GM21825 (cell line): Measurements from ENCODE around the gene BMPR1B.

Experiments
- ATAC-seq: cut with Tn5 transposase; IDR thresholded peaks from one replicate; pipeline ENCODE4 v1.9.1; 2021; ENCODE audit warnings: mild to moderate bottlenecking, moderate library complexity; ENCODE audit not compliant: unreplicated experiment

The BMPR1B gene

DNA sequence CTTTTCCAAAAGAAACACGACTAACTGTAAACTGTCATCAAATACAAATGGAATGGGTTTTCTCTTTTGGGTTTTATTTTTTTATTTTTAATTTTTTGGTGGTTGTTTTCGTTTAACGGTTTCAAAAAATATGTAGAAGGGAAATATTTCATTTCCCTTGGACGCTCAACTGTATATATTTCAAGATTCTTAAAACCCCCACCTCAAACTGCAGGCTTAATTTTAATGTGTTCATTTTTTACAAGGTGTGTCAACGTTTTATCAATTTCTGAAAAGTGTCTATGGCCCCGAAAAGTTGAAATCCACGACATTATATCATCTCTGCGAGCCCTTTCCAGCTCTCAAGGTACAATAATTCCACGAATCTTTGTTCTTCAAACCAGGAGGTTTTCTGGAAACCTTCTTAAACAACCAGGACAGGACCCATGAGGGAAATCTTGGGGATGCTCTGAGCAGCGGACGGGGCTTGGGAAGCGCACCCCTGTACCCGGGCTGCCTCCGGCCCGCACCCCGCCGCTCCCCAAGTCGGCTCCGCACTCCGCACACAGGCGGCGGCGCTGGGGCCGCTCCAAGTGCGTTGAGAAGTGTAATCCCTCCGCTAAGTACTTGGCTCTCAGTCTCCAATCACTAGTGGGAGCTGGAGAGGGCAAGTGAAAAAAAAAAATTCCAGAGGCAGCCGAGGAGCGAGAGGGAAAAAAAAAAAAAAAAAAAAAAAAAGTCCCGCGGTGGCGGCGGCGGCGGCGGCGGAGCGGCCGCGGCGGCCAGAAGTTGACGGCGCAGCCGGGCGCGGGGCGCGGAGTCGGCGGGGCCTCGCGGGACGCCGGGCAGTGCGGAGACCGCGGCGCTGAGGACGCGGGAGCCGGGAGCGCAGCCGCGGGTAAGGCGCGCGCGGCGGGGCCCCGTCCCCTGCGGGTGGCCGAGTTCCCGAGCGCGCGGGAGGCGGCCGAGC is at the start of gene BMPR1B:
Gene BMPR1B, plus strand, starts transcription at position 764 of the 949 bp plus-strand sequence. CDS start 346,470 bp downstream, outside the sequence.
- ATAC-seq = no peak

DNA sequence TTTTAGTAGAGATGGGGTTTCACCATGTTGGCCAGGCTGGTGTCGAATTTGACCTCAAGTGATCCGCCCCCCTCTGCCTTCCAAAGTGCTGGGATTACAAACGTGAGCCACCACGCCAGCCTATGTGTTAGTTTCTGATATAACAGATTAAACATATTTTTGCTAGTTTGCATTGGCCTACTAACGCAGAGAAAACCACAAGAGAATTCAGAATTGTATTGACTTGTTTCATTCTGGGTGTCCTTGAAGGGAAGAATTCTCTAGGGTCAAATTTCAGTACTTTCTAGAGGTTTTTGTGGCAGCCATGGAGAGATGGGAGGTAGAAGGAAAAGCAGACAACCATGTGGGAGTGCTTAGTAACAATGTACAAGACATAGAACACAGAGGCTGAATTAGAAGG is 46.1 kb upstream of the BMPR1B start:
- no peak for ATAC-seq

DNA sequence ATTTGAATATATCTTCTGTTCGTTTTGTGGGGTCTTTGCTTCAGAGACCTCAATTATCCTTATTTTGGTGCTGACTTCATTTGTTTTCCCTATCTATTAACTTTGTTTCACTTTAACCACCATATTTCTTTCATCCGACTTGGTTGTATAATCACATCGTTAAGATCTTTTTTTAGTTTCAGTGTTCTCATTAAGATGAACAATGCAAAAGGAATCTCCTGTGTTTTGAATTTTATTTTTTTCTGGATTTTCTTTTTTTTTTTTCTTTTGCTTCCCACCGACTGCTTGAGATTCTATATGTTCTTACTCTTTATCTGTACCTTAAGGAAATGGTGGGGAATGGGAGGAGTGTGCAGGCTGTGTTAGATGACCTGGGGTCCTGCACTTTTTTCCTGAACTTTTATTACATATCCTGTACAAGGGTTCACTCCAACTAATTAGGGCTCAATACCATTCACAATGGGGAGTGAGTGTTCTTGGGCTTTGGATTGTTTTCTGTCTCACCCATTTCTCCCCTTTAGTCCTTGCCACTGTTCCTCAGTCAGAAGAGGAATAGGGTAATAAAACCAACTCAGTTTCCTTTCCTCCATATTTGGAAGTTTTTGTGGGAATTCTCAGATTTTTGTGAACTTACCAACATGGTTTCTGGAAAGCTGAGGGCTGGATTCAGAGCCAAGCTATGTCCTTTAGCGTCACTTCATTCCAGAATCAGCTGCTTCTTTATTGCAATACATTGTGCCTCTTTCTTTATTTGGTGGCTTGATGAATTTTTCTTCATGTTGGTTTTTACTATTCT is 43.2 kb upstream of the BMPR1B start:
- no peak for ATAC-seq

DNA sequence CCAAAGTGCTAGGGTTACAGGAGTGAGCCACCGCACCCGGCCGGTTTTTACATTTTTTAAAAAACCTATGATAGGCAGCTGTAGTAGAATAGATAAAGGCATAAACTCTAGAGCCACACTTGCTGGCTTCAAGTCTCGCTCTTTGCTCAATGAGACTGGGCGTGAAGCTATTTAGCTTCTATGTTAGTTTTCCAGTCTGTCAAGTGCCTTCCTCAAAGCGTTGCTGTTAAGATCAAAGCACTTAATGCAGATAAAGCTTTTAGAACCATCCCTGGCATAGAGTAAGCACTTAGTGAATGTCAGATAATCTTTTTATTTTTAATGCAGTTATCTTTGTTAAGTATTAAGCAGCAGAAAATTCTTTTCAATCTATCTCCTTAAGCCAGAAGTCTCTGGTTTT is 42.0 kb upstream of the BMPR1B start:
- no peak for ATAC-seq

DNA sequence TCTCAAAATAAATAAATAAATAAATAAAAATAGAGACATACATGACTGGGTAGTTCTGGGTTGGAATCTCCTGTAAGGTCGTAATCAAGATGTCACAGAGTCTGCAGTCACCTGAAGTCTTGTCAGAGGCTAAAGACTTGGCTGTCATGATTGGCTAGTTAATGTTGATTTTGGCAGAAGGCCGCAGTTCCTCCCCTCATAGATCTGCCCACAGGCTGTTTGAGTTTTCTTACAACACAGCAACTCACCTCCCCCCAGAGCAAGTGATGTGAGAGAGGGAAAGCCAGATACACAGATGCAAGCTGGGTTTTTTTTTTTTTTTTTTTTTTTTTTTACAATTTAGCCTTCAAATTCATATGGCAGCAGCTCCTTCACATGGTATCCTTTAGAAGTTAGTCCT is 36.4 kb upstream of the BMPR1B start:
- no peak for ATAC-seq

DNA sequence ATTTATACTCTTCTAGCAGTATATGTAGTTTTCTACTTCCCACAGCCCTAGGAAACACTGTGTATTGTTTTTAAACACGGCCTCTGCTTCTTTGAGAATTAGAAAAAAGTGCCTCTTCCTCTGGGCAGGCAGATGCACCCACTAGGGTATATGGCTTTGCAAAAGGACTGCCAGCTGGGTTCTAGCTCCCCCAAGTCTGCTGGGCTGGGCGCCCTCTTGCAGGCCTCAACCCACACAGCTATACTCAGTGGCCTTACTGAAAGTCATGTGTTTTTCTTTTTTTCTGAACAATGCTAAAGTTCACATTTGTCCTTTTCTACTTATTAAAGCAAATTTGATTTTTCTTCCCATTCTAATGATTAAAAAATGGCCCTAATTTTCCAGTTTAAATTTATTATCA is 35.5 kb upstream of the BMPR1B start:
- no peak for ATAC-seq

DNA sequence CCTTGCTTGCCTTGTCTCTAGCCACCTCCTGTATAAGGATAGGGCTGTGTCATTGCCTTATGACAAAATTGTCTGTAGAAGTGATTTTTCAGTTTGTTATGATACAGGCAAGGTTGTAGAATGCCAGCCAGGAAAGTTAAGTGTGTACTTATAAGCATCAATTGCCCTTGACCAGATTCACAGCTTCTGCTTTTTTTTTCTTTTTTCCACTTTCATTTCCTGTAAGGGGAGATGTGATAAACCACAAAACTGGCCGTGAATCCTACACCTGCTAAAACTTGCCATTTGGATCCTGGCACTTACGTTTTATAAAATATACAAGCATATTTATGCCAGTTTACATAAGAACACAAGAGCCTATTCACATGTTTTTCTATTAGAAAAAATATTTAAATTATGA is 35.0 kb upstream of the BMPR1B start:
- ATAC-seq = no peak

DNA sequence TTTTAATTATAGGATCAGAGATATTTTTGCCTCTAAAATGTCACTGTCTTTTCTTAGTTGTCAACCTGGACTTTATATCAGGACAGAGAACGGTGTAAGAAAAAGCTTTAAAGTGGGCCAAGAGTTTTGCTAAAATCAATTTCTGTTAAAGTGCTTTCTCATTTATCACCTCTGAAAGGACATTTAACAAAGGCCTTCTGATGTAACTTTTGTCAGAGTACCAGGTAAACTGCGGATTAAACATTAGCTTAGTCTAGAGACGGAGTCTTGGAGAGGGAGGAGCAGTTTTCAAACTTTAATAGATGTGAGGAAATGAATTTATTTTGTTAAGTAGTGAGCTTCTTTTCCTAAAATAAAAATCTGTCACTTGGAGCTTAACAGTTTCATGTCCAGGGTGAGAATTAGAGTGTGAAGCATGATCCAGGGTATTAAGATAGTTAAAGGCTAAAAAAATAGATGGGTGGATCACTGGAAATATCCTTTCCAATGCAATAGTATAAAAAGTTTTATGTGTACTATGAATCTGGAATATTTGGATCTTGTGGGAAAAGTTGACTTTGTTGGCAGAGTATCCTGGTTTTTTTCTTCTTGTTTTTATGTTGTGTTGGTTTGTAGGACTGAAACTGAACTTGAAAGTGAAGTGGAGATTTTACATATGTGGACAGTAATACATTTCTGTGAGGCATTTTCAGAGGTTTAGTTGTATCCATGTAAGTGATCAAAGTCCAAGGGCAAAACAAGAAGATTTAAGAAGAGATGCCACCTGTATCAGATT is 33.6 kb upstream of the BMPR1B start:
- ATAC-seq = no peak

DNA sequence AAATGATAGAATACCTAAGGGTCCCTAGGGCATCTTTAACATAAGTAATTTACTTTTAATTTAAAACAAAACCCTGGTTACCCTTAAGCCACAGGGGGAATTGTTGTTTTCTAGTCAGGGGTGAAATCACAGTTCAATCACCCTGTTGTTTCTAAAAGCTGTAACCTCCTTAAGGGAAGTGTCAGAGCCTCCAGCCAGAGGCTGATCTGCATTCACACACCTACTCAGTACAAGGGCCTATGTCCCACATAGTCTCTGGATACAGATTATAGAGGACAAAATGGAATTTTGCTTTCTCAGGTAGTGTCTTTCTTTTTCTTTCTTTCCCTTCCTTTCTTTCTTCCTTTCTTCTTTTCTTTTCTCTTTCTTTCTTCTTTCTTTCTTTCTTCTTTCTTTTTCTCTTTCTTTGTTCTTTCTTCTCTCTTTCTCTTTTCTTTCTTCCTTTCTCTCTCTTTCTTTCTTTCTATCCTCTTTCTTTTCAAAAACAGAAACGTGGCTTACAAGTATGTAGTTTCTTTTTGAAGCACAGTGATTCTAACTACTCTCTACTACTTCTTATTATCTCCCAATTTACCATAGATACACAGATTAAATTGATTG is 31.1 kb upstream of the BMPR1B start:
- ATAC-seq = no peak

DNA sequence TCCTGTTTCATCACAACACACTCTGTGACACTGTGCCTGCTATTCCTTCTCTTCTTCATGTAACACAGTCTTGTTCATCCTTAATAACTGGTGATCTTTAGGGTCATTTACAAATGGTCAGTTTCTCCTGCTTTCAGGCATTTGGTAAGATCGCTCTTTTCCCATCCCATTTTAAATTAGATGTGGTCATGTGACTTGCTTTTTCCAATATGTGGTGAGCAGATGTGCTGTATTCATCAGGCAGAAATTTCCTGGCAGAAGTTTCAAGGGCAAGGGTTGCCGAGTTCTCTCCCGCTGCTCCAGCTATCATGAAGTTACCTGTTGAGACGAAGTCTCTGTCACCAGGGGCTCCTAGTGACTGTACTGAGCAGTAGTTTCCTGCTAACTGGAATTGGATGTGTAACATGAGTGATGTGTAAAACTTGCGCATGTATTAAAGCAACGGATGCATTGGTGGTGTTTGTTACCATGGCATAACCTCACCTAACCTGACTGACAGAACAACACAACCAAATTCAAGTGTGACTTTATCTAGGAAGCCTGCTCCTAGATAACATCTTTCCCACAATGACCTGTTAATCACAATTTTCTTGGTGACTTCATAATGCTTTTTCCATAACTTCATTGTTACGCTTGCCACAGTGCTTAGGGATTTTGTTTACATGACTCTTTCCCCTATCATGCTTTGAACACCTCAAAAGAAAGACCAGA is 29.5 kb upstream of the BMPR1B start:
- ATAC-seq = no peak

DNA sequence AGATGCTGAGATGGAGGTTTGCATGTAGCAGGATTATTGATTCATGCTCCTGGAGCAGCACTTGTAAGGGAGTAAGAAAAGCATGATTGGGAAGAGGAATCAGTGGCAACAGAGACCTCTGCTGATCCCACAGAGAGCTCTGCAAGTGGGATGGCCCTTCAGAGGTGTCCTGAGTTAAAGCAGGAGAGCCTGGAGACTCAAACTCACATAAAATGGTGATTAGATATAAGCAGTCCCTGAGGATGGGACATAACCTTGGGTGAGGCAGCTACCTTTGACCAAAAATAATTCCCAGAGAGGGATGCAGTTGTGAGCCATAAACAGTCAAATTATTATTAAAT is 25.4 kb upstream of the BMPR1B start:
- no peak for ATAC-seq

DNA sequence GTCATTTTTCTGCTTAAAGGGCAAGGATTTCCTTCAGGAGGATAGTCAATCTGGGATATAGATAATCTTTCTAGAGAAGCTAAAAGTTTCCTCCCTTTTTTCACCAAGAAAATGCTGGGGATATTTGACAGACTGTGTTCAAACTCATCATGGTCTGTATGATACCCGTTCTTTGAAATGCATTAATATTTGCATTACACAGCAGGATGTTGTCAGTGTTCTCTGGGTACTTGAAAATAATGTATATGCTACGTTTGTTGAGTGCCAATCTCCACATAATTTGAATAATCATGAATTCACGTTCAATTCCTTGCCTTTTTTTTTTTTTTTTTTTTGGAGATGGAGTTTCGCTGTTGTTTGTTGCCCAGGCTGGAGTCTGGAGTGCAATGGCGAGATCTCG is 18.0 kb upstream of the BMPR1B start:
- no peak for ATAC-seq

DNA sequence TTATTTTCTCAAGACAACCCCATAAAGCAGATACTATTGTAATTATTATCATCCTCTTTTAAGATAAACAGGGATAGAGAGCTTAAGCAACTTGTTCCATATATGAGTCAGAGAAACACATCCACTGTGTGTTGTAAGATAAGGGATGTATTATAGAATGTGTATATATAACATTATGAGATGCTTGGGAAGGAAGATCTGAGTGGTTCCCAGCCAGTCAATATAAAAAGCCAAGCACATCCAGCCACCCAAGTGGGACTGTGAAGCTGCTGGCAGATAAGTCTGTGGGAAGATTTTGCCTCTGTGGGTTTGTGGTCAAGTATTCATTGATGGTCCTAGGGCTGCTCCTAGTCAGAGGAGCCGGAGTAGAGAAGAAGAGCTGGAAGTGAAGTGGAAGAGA is 16.5 kb upstream of the BMPR1B start:
- ATAC-seq = no peak

DNA sequence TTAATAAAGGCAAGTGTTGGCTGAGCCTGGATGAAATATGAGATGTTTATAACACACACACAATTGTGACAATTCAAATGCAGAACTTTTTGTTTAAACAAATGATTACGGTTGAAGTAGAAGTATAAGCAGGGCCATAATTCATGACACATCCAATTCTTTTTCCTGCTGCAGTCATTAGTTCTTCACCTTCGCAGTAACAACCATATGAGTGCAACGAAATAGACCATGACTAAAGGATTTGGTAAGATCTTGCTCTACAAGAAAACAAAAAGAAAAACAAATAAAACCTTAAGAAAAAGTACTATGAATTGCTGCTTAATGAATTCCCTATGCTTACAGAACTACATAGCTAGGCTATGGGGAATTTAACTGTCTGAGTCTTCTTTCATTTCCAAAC is 13.9 kb upstream of the BMPR1B start:
- ATAC-seq = no peak

DNA sequence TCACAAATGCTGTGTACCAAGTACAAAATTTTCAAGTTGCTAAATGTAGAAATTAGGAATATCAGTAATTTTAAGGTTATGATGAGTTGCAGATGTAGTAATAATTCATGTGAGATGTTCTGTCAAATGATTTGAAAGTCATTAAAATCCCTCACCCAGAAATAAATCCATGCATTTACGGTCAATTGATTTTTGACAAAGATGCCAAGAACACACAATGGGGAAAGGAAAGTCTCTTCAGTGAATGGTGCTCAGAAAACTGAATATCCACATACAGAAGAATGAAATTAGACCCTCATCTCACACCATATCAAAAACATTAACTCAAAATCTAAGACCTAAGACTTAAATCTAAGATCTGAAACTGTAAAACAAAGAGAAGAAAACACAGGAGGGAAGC is 12.9 kb upstream of the BMPR1B start:
- ATAC-seq = no peak

DNA sequence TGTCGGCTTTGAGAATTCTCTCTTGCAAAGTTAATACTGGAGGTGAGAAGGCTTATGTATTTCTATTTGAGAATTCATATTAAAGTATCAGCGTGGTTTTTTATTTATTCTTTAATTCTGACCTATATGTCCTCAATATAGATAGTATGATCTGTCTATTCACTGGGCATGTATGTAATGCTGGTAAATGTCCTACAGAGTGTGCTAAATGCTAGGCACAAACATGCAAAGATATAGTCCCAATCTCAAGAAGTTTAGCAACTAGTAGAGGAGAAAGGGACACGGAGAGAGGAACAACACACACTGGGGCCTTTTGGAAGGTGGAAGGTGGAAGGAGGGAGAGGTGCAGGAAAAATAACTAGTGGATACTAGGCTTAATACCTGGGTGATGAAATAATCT is 11.0 kb upstream of the BMPR1B start:
- ATAC-seq = no peak

DNA sequence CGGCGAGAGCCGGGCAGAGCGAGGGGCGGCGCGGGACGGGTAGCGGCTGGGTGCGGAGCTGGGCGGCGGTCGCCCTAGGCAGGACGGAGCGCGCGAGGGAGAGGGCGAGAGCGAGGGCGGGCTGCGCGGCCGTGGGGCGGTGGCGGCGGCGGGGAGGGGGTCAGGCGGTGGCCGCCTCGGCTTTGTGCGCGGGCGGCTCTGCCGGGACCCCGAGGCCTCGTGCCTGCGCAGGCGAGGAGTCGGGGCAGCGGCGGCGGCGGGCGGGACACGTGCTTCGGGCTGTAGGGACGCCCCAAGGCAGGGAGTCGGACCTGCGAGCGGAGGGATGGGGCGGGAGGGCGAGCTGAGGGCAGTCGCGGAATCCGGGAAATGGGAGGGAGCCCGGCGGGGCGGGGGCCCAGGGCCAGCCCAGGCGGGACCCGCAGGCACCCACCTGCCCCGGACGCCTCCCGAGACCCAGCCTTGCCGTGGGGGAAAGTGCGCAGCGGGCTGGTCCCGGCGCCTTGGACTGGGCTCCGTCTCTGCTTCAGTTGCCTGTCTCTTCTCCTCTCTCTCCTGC is 465 bp downstream of the BMPR1B start:
- no peak for ATAC-seq

DNA sequence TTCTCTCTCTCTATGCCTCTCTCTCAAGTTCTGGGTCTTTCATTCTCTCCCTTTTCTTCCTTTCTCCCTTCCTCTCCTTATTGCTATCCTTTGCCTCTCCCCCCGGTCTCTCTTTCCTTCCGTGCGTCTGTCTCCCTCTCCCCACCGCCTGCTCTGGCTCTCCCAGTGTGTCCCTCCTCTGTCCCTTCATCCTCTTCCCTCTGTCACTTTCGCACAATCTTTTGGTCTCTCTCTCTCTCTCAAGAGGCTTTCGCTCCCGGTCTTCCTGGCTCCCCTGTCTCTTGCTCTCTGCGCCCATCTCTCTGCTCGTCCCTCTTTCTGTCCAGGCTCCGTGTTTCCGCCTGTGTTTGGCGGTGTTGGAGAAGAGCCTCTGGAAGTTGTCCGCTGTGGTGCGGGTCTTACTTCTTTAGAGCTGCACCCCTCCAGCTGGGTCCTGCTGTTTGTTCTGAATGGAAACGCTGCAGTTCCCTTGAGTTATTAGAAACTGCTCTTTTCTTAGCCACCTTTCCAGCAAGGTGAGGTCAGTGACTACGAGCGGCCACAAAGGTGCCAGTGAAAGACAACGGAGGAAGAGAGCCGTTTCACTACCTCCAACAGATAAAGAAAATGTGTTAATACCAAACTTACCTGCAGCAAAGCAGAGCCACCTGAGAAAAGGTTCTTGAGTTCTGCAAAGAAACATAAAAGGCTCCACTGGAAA is 1.1 kb downstream of the BMPR1B start:
- no peak for ATAC-seq

DNA sequence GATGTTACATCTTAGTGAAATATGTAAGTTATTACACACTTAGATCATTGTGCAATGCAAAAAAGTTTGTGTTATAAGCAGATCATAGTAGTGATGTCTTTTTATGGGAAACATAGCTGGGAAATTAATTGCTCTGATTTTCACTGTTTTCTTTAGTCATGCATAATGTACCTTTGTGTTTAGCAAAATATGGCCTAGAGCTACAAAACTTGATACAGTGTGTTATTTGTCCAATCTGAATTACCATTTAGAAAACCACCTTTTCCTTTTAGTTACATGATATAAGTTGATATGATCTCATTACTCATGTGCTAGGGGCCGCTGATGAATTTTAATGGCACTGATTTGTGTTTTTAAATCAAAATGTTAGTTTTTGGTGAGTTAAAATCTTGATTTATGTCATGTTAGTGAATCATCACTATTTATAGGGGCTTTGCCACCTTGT is 2.0 kb downstream of the BMPR1B start:
- no peak for ATAC-seq
